ENCODE measurements around the gene CSF2.

Gene CSF2

GRCh38 chr5:132067451-132067850 is 6.1 kb upstream of the CSF2 start:
- no peak overlapping the region for H3K4me3 ChIP-seq (ENCODE audit: control insufficient read depth, low read depth, low read length)
- DNase-seq (ENCODE audit: low read depth): no peak
- TF ChIP-seq, protein P1, sequence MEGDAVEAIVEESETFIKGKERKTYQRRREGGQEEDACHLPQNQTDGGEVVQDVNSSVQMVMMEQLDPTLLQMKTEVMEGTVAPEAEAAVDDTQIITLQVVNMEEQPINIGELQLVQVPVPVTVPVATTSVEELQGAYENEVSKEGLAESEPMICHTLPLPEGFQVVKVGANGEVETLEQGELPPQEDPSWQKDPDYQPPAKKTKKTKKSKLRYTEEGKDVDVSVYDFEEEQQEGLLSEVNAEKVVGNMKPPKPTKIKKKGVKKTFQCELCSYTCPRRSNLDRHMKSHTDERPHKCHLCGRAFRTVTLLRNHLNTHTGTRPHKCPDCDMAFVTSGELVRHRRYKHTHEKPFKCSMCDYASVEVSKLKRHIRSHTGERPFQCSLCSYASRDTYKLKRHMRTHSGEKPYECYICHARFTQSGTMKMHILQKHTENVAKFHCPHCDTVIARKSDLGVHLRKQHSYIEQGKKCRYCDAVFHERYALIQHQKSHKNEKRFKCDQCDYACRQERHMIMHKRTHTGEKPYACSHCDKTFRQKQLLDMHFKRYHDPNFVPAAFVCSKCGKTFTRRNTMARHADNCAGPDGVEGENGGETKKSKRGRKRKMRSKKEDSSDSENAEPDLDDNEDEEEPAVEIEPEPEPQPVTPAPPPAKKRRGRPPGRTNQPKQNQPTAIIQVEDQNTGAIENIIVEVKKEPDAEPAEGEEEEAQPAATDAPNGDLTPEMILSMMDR (IDR thresholded peaks at IDR 0.05; ENCODE audit: control insufficient read depth, insufficient read depth, low read depth, low read length, missing control alignments): no peak

DNA sequence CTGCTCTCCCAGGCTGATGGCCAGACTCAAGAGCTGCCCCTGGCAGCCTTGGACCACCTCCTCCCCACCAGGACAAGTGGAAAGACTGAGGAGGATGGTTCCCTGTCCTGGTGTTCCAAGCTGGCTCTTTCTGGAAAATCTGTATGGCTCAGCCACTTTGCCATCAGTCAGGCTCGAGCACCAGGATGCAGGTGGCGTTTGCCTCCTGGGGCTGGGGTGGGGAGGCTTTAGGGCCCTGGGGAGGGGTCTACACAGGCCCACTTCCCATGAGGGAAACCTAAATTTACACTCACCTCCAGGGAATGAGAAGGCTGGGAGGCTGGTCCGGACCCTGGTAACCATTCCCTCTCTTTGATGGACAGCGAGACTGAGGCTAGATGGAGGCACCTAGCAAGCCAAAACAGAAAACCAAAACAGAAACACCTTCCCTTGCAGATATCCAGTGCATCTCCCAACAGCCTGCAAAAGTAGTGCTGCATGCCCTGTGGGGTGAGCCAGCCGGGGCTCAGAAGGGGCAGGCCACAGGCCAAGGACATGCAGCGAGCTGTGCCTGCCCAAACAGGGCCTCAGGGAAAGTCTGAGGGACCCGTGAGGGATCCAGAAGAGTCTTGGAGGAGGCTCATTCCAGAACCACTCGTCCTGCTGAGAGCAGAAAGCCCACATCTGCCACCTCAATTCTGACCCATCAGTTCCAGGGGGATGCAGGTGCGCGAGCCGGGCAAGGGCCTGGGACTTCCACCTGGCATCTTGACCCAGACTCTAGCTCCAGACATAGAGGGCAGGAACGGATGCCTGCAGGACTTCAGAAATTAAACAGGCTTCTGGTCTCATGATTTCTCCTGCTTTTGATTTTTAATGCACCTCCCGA is 5.4 kb upstream of the CSF2 start:
- DNase-seq (ENCODE audit: low read depth): no peak
- TF ChIP-seq, protein P1 (IDR thresholded peaks at IDR 0.05; ENCODE audit: control insufficient read depth, insufficient read depth, low read depth, low read length, missing control alignments): no peak

GRCh38 chr5:132069561-132069960 is 4.0 kb upstream of the CSF2 start:
- TF ChIP-seq, protein P1 (IDR thresholded peaks at IDR 0.05; ENCODE audit: control insufficient read depth, insufficient read depth, low read depth, low read length, missing control alignments): no peak
- no peak overlapping the region for H3K4me3 ChIP-seq (ENCODE audit: control insufficient read depth, low read depth, low read length)
- no peak for DNase-seq (ENCODE audit: low read depth)

More for the DNA sequence above, 5.4 kb upstream of the CSF2 start:
- H3K4me3 ChIP-seq (ENCODE audit: control insufficient read depth, low read depth, low read length): no peak overlapping the region

DNA sequence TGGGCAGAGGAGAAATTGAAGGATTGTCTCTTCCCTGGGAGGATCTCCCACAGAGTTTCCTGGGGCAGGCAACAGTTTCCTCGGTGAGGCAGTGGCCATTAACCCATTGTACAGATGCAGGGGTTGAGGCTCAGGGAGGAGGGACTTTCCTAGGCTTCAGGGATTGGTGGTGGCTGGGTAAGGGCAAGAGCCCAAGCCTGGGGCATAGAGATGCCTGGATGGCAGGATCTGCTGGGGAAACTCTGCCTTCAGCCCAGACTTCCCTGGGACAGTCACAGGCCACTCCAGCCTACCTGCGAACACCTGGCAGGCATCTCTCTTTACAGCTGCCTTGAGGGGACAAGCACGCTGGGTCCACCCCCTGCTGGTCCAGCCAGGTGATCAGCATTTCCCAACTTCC is 3.6 kb upstream of the CSF2 start:
- no peak overlapping the region for H3K4me3 ChIP-seq (ENCODE audit: control insufficient read depth, low read depth, low read length)
- DNase-seq (ENCODE audit: low read depth): no peak
- TF ChIP-seq, protein P1 (IDR thresholded peaks at IDR 0.05; ENCODE audit: control insufficient read depth, insufficient read depth, low read depth, low read length, missing control alignments): no peak

- DNase-seq (ENCODE audit: low read depth): no peak
- no peak overlapping the region for H3K4me3 ChIP-seq (ENCODE audit: control insufficient read depth, low read depth, low read length)
- TF ChIP-seq, protein P1 (IDR thresholded peaks at IDR 0.05; ENCODE audit: control insufficient read depth, insufficient read depth, low read depth, low read length, missing control alignments): no peak
Measured at GRCh38 chr5:132070460-132071337, 2.9 kb upstream of the CSF2 start.

- no peak for DNase-seq (ENCODE audit: low read depth)
- TF ChIP-seq, protein P1 (IDR thresholded peaks at IDR 0.05; ENCODE audit: control insufficient read depth, insufficient read depth, low read depth, low read length, missing control alignments): no peak
- H3K4me3 ChIP-seq (ENCODE audit: control insufficient read depth, low read depth, low read length): no peak overlapping the region
Measured at GRCh38 chr5:132071338-132071707, 2.3 kb upstream of the CSF2 start.
